Measurements from ENCODE around the gene AHSA1.

- TF ChIP-seq CTCF (IDR thresholded peaks at IDR 0.05) (no peak), POLR2A (IDR thresholded peaks at IDR 0.05) (no peak)
These were observed 24.5 kb downstream of the AHSA1 start for GRCh38 chr14:77482422-77482821.
